HEK293T (cell line): Measurements from ENCODE around the gene CDRT4.

Experiments used
- CTCF ChIA-PET: fragments of 350-600 bp; formaldehyde crosslinking; extraction: SDS; loops from one replicate; lab custom pipeline; 2021; ENCODE audit warnings: antibody characterized with exemption, inconsistent platforms; lab: Yijun Ruan, JAX
- POLR2A ChIA-PET: fragments of 350-600 bp; formaldehyde crosslinking; extraction: SDS; loops from one replicate; lab custom pipeline; 2020; ENCODE audit warnings: antibody characterized with exemption, inconsistent platforms; lab: Yijun Ruan, JAX
- DNase-seq: peaks from one replicate; pipeline ENCODE4 v3.0.0; 2012; ENCODE audit warnings: mixed read lengths; ENCODE audit errors: extremely low spot score
- ARNT ChIP-seq: fragments of 450-650 bp; IDR thresholded peaks from 2 replicates; pipeline ENCODE4 v1.6.1; 2017; ENCODE audit warnings: mild to moderate bottlenecking
- BHLHE40 ChIP-seq: fragments of 450-650 bp; IDR thresholded peaks from 2 replicates; pipeline ENCODE4 v1.6.1; 2016; ENCODE audit warnings: mild to moderate bottlenecking, moderate library complexity, borderline replicate concordance
- CTBP1 ChIP-seq: fragments of 450-650 bp; IDR thresholded peaks from 2 replicates; pipeline ENCODE4 v1.6.1; 2016; ENCODE audit warnings: borderline replicate concordance
- ELF4 ChIP-seq: fragments of 450-650 bp; IDR thresholded peaks from 2 replicates; pipeline ENCODE4 v1.6.1; 2017; ENCODE audit warnings: antibody characterized with exemption
- FOXA1 ChIP-seq: fragments of 450-650 bp; IDR thresholded peaks from 2 replicates; pipeline ENCODE4 v1.6.1; 2016; ENCODE audit warnings: mild to moderate bottlenecking
- FOXK2 ChIP-seq: fragments of 450-650 bp; IDR thresholded peaks from 2 replicates; pipeline ENCODE4 v1.6.1; 2016; ENCODE audit warnings: mild to moderate bottlenecking
- FOXM1 ChIP-seq: fragments of 450-650 bp; IDR thresholded peaks from 2 replicates; pipeline ENCODE4 v1.6.1; 2017; ENCODE audit warnings: mild to moderate bottlenecking, borderline replicate concordance
- HDGF ChIP-seq: fragments of 450-650 bp; IDR thresholded peaks from 2 replicates; pipeline ENCODE4 v1.6.1; 2017; ENCODE audit warnings: antibody characterized with exemption, borderline replicate concordance
- L3MBTL2 ChIP-seq: fragments of 450-650 bp; conservative IDR thresholded peaks from 2 replicates; pipeline ENCODE4 v1.6.1; 2016; ENCODE audit warnings: mild to moderate bottlenecking
- LEF1 ChIP-seq: fragments of 450-650 bp; IDR thresholded peaks from 2 replicates; pipeline ENCODE4 v1.6.1; 2017; ENCODE audit warnings: mild to moderate bottlenecking, borderline replicate concordance
- NFRKB ChIP-seq: fragments of 450-650 bp; IDR thresholded peaks from 2 replicates; pipeline ENCODE4 v1.6.1; 2016; ENCODE audit warnings: mild to moderate bottlenecking, moderate library complexity
- PKNOX1 ChIP-seq: fragments of 450-650 bp; IDR thresholded peaks from 2 replicates; pipeline ENCODE4 v1.6.1; 2016
- SP1 ChIP-seq: fragments of 450-650 bp; IDR thresholded peaks from 2 replicates; pipeline ENCODE4 v1.6.1; 2017
- SUZ12 ChIP-seq: fragments of 450-650 bp; IDR thresholded peaks from 2 replicates; pipeline ENCODE4 v1.6.1; 2016; ENCODE audit warnings: mild to moderate bottlenecking
- TARDBP ChIP-seq: fragments of 450-650 bp; IDR thresholded peaks from 2 replicates; pipeline ENCODE4 v1.6.1; 2016
- ZNF384 ChIP-seq: fragments of 450-650 bp; IDR thresholded peaks from 2 replicates; pipeline ENCODE4 v1.6.1; 2016

CDRT4 gene

GRCh38 chr17:15485045-15485444, 17.6 kb upstream of the CDRT4 start:
- POLR2A ChIA-PET, result no interaction called here
- DNase-seq, result no peak

GRCh38 chr17:15483431-15483830, 16.0 kb upstream of the CDRT4 start:
- no peak for DNase-seq
- ChIA-PET POLR2A (no interaction called here), CTCF (no interaction called here)
- TF ChIP-seq L3MBTL2, result no peak
- TF ChIP-seq BHLHE40, result no peak
- TF ChIP-seq CTBP1, result no peak
- TF ChIP-seq FOXM1, result no peak
- no peak for TF ChIP-seq FOXK2
- no peak for TF ChIP-seq LEF1
- TF ChIP-seq NFRKB, result no peak
- no peak for TF ChIP-seq SP1

More at GRCh38 chr17:15485045-15485444, 17.6 kb upstream of the CDRT4 start:
- CTCF ChIA-PET, result no interaction called here
- TF ChIP-seq NFRKB, result no peak
- no peak for TF ChIP-seq FOXA1
- TF ChIP-seq ZNF384, result no peak
- TF ChIP-seq L3MBTL2, result no peak
- no peak for TF ChIP-seq CTBP1
- no peak for TF ChIP-seq SP1
- no peak for TF ChIP-seq TARDBP
- no peak for TF ChIP-seq BHLHE40
- no peak for TF ChIP-seq LEF1
- no peak for TF ChIP-seq ELF4
- TF ChIP-seq FOXK2, result no peak
- no peak for TF ChIP-seq SUZ12
- TF ChIP-seq ARNT, result no peak
- no peak for TF ChIP-seq FOXM1
- no peak for TF ChIP-seq HDGF
- TF ChIP-seq PKNOX1, result no peak

DNA sequence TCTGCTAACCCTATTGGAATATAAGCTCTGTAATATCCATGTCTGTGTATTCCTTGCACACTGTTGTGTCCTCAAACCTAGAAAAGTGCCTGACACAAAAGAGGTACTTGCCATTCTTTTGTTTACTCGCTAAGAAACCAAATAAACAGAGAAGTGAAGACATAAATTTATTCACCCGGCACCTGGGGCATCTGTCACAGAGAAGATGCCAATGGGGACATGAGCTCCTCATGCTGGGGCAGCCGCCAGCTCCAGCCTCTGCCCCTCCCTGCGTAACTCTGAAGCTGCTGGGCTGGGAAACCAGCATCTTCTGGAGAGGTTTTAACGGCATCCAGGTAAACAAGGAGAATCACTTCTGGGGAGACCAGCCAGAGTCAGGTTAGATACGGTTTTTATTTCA, 15.1 kb upstream of the CDRT4 start:
- TF ChIP-seq ARNT (no peak), FOXA1 (no peak), TARDBP (no peak), CTBP1 (no peak), SUZ12 (no peak), FOXM1 (no peak), SP1 (no peak), FOXK2 (no peak), PKNOX1 (no peak), BHLHE40 (no peak), ELF4 (no peak), HDGF (no peak), LEF1 (no peak), NFRKB (no peak), L3MBTL2 (no peak), ZNF384 (no peak)
- POLR2A ChIA-PET, result no interaction called here
- CTCF ChIA-PET, result no interaction called here
- DNase-seq, result no peak

DNA sequence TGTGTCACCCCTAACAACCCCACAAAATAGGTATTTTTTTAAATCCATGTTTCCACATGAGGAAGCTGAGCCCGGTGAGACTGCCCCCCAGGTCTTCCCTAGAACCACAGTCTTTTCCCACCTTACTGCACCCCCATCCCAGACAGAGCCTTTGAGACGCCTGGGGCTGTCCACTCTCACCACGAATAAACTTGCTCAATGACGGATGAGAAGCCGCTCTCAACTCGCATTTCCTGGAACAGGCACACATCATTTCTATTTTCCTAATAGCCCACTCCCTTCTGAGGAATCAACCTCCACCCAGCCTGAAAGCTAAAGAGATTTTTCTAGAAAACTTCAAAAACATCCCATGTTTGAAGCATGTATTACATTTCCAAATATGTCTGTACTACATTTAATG, 14.1 kb upstream of the CDRT4 start:
- CTCF ChIA-PET, result no interaction called here

GRCh38 chr17:15480204-15480603, 12.8 kb upstream of the CDRT4 start:
- TF ChIP-seq FOXA1, result no peak
- TF ChIP-seq ELF4, result no peak
- no peak for TF ChIP-seq ARNT
- no peak for TF ChIP-seq FOXM1
- no peak for TF ChIP-seq LEF1
- no peak for TF ChIP-seq SP1
- TF ChIP-seq TARDBP, result no peak
- no peak for TF ChIP-seq CTBP1
- TF ChIP-seq HDGF, result no peak
- no peak for TF ChIP-seq NFRKB
- no peak for TF ChIP-seq FOXK2
- TF ChIP-seq SUZ12, result no peak
- TF ChIP-seq ZNF384, result no peak
- no peak for TF ChIP-seq PKNOX1
- TF ChIP-seq BHLHE40, result no peak
- TF ChIP-seq L3MBTL2, result no peak
- ChIA-PET CTCF (no interaction called here), POLR2A (no interaction called here)
- no peak for DNase-seq

More for the DNA sequence above, 14.1 kb upstream of the CDRT4 start:
- TF ChIP-seq LEF1 (no peak), NFRKB (no peak), ELF4 (no peak), SP1 (no peak), ZNF384 (no peak), PKNOX1 (no peak), TARDBP (no peak), ARNT (no peak), FOXM1 (no peak)
- POLR2A ChIA-PET, result no interaction called here
- DNase-seq, result no peak
